Prostate gland (tissue), 2 donors: ENCODE data around the gene TPCN1.

Source experiments
- POLR2AphosphoS5 ChIP-seq: sonication (generic); formaldehyde crosslinking; IDR thresholded peaks from one replicate; pipeline ENCODE4 v1.6.1; 2017; ENCODE audit warnings: antibody characterized with exemption
- TF ChIP-seq, protein P1 (sequence below), 4 experiments: fragments of 200-600 bp in 2 of 4; fragments of 450-650 bp in 2 of 4; sonication (generic) in 2 of 4; IDR thresholded peaks; 1 replicate in 3 of 4; 2 replicates in 1 of 4; pipeline ENCODE4 v1.5.1; 2016 to 2019; ENCODE audit warnings: antibody characterized with exemption in 4 of 4, mild to moderate bottlenecking in 2 of 4, moderate library complexity in 2 of 4

DNA sequence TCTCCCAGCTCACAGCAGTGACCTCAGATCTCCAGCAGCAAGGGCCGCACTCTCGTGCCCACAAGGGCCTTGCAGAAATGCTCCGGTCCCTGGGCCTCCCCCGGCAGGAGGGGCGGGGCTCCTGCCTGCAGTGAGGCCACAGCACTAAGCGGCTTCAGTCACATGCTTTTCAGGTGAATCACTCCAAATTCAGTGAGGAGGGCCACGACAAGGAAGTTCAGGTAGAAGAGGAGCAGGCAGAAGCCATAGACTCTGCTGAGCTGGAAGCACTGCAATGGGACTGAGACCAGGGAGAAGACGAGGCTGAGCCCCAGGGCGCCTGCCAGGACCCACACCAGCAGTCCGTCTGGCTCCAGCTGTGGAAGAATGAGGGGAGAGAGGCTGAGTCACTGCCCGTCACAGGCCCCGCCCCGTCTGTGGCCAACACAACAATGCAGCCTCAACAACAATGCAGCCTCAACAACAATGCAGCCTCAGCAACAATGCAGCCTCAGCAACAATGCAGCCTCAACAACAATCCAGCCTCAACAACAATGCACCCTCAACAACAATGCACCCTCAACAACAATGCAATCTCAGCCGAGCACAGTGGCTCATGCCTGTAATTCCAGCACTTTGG, 78.5 kb downstream of the TPCN1 start:
- TF ChIP-seq, protein P1, sequence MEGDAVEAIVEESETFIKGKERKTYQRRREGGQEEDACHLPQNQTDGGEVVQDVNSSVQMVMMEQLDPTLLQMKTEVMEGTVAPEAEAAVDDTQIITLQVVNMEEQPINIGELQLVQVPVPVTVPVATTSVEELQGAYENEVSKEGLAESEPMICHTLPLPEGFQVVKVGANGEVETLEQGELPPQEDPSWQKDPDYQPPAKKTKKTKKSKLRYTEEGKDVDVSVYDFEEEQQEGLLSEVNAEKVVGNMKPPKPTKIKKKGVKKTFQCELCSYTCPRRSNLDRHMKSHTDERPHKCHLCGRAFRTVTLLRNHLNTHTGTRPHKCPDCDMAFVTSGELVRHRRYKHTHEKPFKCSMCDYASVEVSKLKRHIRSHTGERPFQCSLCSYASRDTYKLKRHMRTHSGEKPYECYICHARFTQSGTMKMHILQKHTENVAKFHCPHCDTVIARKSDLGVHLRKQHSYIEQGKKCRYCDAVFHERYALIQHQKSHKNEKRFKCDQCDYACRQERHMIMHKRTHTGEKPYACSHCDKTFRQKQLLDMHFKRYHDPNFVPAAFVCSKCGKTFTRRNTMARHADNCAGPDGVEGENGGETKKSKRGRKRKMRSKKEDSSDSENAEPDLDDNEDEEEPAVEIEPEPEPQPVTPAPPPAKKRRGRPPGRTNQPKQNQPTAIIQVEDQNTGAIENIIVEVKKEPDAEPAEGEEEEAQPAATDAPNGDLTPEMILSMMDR (IDR thresholded peaks at IDR 0.05) = no peak
- TF ChIP-seq POLR2AphosphoS5 = peak; percentile 50
